T-cell (primary cell): ENCODE results near the gene CEP57L1. TPM values are rescaled to one million over a fixed set of nuclear protein-coding genes. Genes with fewer than 3 reads are reported as not detected.

Experiments
- ATAC-seq, 4 experiments: fragments of 200-7000 bp in 3 of 4; fragments of 150-1000 bp in 1 of 4; cut with Tn5 transposase; replicated peaks in 1 of 4; 1 replicate in 3 of 4; 2 replicates in 1 of 4; pipeline ENCODE4 v1.10.0; 2021; ENCODE audit warnings: moderate library complexity in 3 of 4, mild to moderate bottlenecking in 2 of 4, moderate number of reproducible peaks in 1 of 4
- CTCF ChIA-PET, 2 donors: fragments of 300-600 bp; sonication (Branson Sonifier 250); formaldehyde crosslinking; loops; one replicate each; lab custom pipeline; 2022; ENCODE audit warnings: antibody characterized with exemption in 2 of 2; lab: Charles Lee
- POLR2A ChIA-PET, 2 donors: fragments of 300-600 bp; sonication (Branson Sonifier 250); formaldehyde crosslinking; loops; one replicate each; lab custom pipeline; 2022; ENCODE audit warnings: antibody characterized with exemption in 2 of 2; lab: Charles Lee
- DNase-seq, 35 experiments: peaks; one replicate each; pipeline versions ENCODE4 v3.0.0 to v3.0.0-alpha.2; 2013 to 2023
- H3K27ac ChIP-seq: one replicate; pipeline ENCODE4 v1.5.1; 2013; ENCODE audit warnings: low read length
- H3K27me3 ChIP-seq, 2 experiments: replicated peaks in 1 of 2; 1 replicate in 1 of 2; 2 replicates in 1 of 2; pipeline versions ENCODE4 v1.6.1 to v1.7.0; 2013; ENCODE audit warnings: low read length in 1 of 2, mixed read lengths in 1 of 2; ENCODE audit not compliant: control insufficient read depth in 2 of 2, insufficient read depth in 2 of 2; ENCODE audit errors: extremely low read depth in 1 of 2
- H3K36me3 ChIP-seq, 2 donors: 1 replicate in 1 of 2; 2 replicates in 1 of 2; pipeline versions ENCODE4 v1.6.1 to v1.7.0; 2013; ENCODE audit warnings: low read length in 1 of 2; ENCODE audit not compliant: control insufficient read depth in 2 of 2, insufficient read depth in 1 of 2; ENCODE audit errors: extremely low read depth in 1 of 2
- H3K4me1 ChIP-seq, 2 experiments: 1 replicate in 1 of 2; 2 replicates in 1 of 2; pipeline versions ENCODE4 v1.6.1 to v1.7.0; 2013; ENCODE audit warnings: low read length in 2 of 2, mixed read lengths in 1 of 2; ENCODE audit not compliant: insufficient read depth in 2 of 2, control insufficient read depth in 1 of 2; ENCODE audit errors: extremely low read depth in 1 of 2
- H3K4me3 ChIP-seq, 2 donors: 1 replicate in 1 of 2; 2 replicates in 1 of 2; pipeline versions ENCODE4 v1.5.1 to v1.7.0; 2013; ENCODE audit warnings: mild to moderate bottlenecking in 2 of 2, low read length in 1 of 2, moderate library complexity in 1 of 2; ENCODE audit not compliant: control insufficient read depth in 1 of 2; ENCODE audit errors: extremely low read depth in 1 of 2
- H3K9me3 ChIP-seq: 2 replicates; pipeline ENCODE4 v1.7.0; 2013
- H3K27ac Mint-ChIP-seq, 2 donors: one replicate each; pipeline ENCODE4 v1.8.0; 2020 to 2021; ENCODE audit warnings: mild to moderate bottlenecking in 2 of 2, mixed read lengths in 2 of 2
- H3K27me3 Mint-ChIP-seq, 2 donors: one replicate each; pipeline ENCODE4 v1.8.0; 2021 to 2022; ENCODE audit warnings: mixed read lengths in 2 of 2
- H3K36me3 Mint-ChIP-seq: one replicate; pipeline ENCODE4 v1.8.0; 2021; ENCODE audit warnings: mixed read lengths
- H3K4me1 Mint-ChIP-seq, 3 donors: one replicate each; pipeline ENCODE4 v1.8.0; 2020 to 2022; ENCODE audit warnings: mixed read lengths in 3 of 3, mild to moderate bottlenecking in 1 of 3
- H3K4me3 Mint-ChIP-seq, 3 donors: one replicate each; pipeline ENCODE4 v1.8.0; 2020 to 2022; ENCODE audit warnings: mild to moderate bottlenecking in 3 of 3, mixed read lengths in 3 of 3, moderate library complexity in 3 of 3
- H3K9me3 Mint-ChIP-seq, 3 donors: one replicate each; pipeline ENCODE4 v1.8.0; 2020 to 2022; ENCODE audit warnings: mixed read lengths in 3 of 3
- WGBS: methylation state at CpG from one replicate; pipeline ENCODE4 v1.1.5; 2013; ENCODE audit warnings: missing lambda C conversion rate; ENCODE audit not compliant: insufficient coverage; 5-methylcytosine and 5-hydroxymethylcytosine counted together
- total RNA-seq, 35 experiments: library from RNA in 6 of 35; stranded (reverse) in 6 of 35; fragments of 120-200 nt in 1 of 35; gene quantifications; one replicate each; pipeline versions ENCODE4 v1.2.1 to v1.2.4 and lab custom pipeline; 2013 to 2026

Gene CEP57L1
- total RNA-seq (1 to 10 TPM; 5.2 to 7.9 (median 5.9) TPM), total RNA-seq (lab: John Stamatoyannopoulos, UW) (1.5 to 21.4 (median 9.4) reads per million in 29 experiments)
- 10.6 TPM for total RNA-seq (2013)

- Histone ChIP-seq H3K27ac (peak within 1 kb of the TSS; percentile 98), H3K4me3 (peak within 1 kb of the TSS; percentile 83 to 93), H3K9me3 (no peaks in the 10 kb centered on the region), H3K27me3 (no peaks in the 10 kb centered on the region), H3K4me1 (peaks cover 8 to 28% of the 10 kb centered on the region in 2 experiments), H3K36me3 (peaks cover 0 to 2% of the 10 kb centered on the region in 2 donors)
- H3K27ac Mint-ChIP-seq, result peak within 1 kb of the TSS; percentile 99
- H3K4me3 Mint-ChIP-seq, result peak within 1 kb of the TSS; percentile 89 to 93 (median 90)
- ChIA-PET POLR2A (interaction anchor here in 1 of 2 donors (0.6 to 2.0 kb wide), 6 partner anchors 12 to 537 kb away, joined by 4 to 10 read pairs (median 5); no protein-coding TSS in a partner anchor), CTCF (interaction anchor here (0.6 to 2.2 kb wide), 5 partner anchors 12 to 922 kb away, joined by 3 to 13 read pairs (median 6); partner anchors contain the start of gene CD164 (in 1 of the 2))
- ATAC-seq (peak; percentile 76 to 83 (median 80)), DNase-seq (peak; percentile 84 to 97 (median 94))
- WGBS, result 0% methylated on average over 21 of the region's 49 CpGs
- peaks cover 49 to 59% (median 55%) of the 10 kb centered on the region in 3 donors for H3K4me1 Mint-ChIP-seq
- no peaks in the 10 kb centered on the region for H3K9me3 Mint-ChIP-seq
- no peaks in the 10 kb centered on the region for H3K27me3 Mint-ChIP-seq
- H3K36me3 Mint-ChIP-seq, result peaks cover 6% of the 10 kb centered on the region
Measured at GRCh38 chr6:109095036-109095834, at the start of gene CEP57L1. Gene CEP57L1, plus strand, starts transcription at chr6:109095507. Its CDS starts 49,715 bp downstream, at chr6:109145222.

- Histone ChIP-seq H3K27ac (peak overlapping the region; percentile 1), H3K27me3 (no peaks in the 10 kb centered on the region), H3K36me3 (no peaks in the 10 kb centered on the region), H3K4me1 (peaks cover 0 to 2% of the 10 kb centered on the region in 2 experiments), H3K9me3 (no peaks in the 10 kb centered on the region), H3K4me3 (no peak overlapping the region)
- peaks cover 0 to 5% (median 3%) of the 10 kb centered on the region in 3 donors for H3K9me3 Mint-ChIP-seq
- DNase-seq (no peak), ATAC-seq (no peak)
- WGBS, result no CpG with 5 or more reads among the region's 1 CpG
- peaks cover 16% of the 10 kb centered on the region for H3K36me3 Mint-ChIP-seq
- POLR2A ChIA-PET, result interaction anchor here in 1 of 2 donors (0.8 kb wide), 1 partner anchor 11 kb away, joined by 4 read pairs; no protein-coding TSS in a partner anchor
- H3K27me3 Mint-ChIP-seq, result no peaks in the 10 kb centered on the region
- peaks cover 34 to 44% (median 42%) of the 10 kb centered on the region in 3 donors for H3K4me1 Mint-ChIP-seq
- peak overlapping the region; percentile 72 to 83 for H3K27ac Mint-ChIP-seq
- H3K4me3 Mint-ChIP-seq, result no peak overlapping the region
- CTCF ChIA-PET, result interaction anchor here (0.9 to 1.4 kb wide), 2 partner anchors 12 to 201 kb away, joined by 3 to 4 read pairs; no protein-coding TSS in a partner anchor
Measured at GRCh38 chr6:109048176-109048575, 47.1 kb upstream of the CEP57L1 start.

- Mint-ChIP-seq H3K4me1 (peaks cover 38 to 46% (median 39%) of the 10 kb centered on the region in 3 donors), H3K27me3 (no peaks in the 10 kb centered on the region), H3K27ac (peak overlapping the region; percentile 72 to 83), H3K36me3 (peaks cover 14% of the 10 kb centered on the region), H3K9me3 (peaks cover 0 to 5% (median 3%) of the 10 kb centered on the region in 3 donors), H3K4me3 (no peak overlapping the region)
- ATAC-seq (no peak), DNase-seq (no peak)
- POLR2A ChIA-PET, result interaction anchor here (0.6 to 0.8 kb wide), 3 partner anchors 12 to 1776 kb away, joined by 3 to 5 read pairs (median 4); no protein-coding TSS in a partner anchor
- Histone ChIP-seq H3K27ac (peak overlapping the region; percentile 1), H3K9me3 (no peaks in the 10 kb centered on the region), H3K4me1 (peaks cover 0 to 2% of the 10 kb centered on the region in 2 experiments), H3K36me3 (no peaks in the 10 kb centered on the region), H3K4me3 (no peak overlapping the region), H3K27me3 (no peaks in the 10 kb centered on the region)
- no CpG with 5 or more reads among the region's 3 CpGs for WGBS
- CTCF ChIA-PET, result interaction anchor here (0.6 to 1.4 kb wide), 3 partner anchors 13 to 202 kb away, joined by 3 to 4 read pairs (median 3); no protein-coding TSS in a partner anchor
Measured at GRCh38 chr6:109048670-109049415, 46.5 kb upstream of the CEP57L1 start.

- no CpG with 5 or more reads among the region's 2 CpGs for WGBS
- ATAC-seq (no peak), DNase-seq (no peak)
- H3K27me3 Mint-ChIP-seq, result no peaks in the 10 kb centered on the region
- no peaks in the 10 kb centered on the region for H3K36me3 ChIP-seq
- peaks cover 14% of the 10 kb centered on the region for H3K36me3 Mint-ChIP-seq
- no peak overlapping the region for H3K4me3 Mint-ChIP-seq
- no peaks in the 10 kb centered on the region for H3K9me3 ChIP-seq
- H3K27ac Mint-ChIP-seq, result no peak overlapping the region
- ChIA-PET POLR2A (interaction anchor here (0.6 to 1.0 kb wide), 3 partner anchors 11 to 410 kb away, joined by 3 to 5 read pairs (median 3); no protein-coding TSS in a partner anchor), CTCF (interaction anchor here (0.6 to 0.7 kb wide), 2 partner anchors 10 to 71 kb away, joined by 3 to 5 read pairs; no protein-coding TSS in a partner anchor)
- H3K4me3 ChIP-seq, result no peak overlapping the region
- no peak overlapping the region for H3K27ac ChIP-seq
- peaks cover 0 to 5% (median 3%) of the 10 kb centered on the region in 3 donors for H3K9me3 Mint-ChIP-seq
- no peaks in the 10 kb centered on the region for H3K27me3 ChIP-seq
- H3K4me1 ChIP-seq, result peaks cover 0 to 2% of the 10 kb centered on the region in 2 experiments
- peaks cover 36 to 46% (median 39%) of the 10 kb centered on the region in 3 donors for H3K4me1 Mint-ChIP-seq
Measured at GRCh38 chr6:109050012-109050411, 45.3 kb upstream of the CEP57L1 start.

GRCh38 chr6:109050447-109051102, 44.7 kb upstream of the CEP57L1 start:
- no peaks in the 10 kb centered on the region for H3K9me3 ChIP-seq
- no peak overlapping the region for H3K4me3 ChIP-seq
- ChIA-PET CTCF (interaction anchor here (0.6 to 1.8 kb wide), 4 partner anchors 9 to 44 kb away, joined by 3 to 5 read pairs (median 3); no protein-coding TSS in a partner anchor), POLR2A (interaction anchor here (0.6 to 1.0 kb wide), 3 partner anchors 12 to 176 kb away, joined by 3 to 5 read pairs (median 3); no protein-coding TSS in a partner anchor)
- no peaks in the 10 kb centered on the region for H3K36me3 ChIP-seq
- Mint-ChIP-seq H3K36me3 (peaks cover 14% of the 10 kb centered on the region), H3K4me3 (no peak overlapping the region), H3K27ac (peak overlapping the region in 1 of 2 donors; percentile 11), H3K4me1 (peaks cover 32 to 42% (median 39%) of the 10 kb centered on the region in 3 donors), H3K27me3 (no peaks in the 10 kb centered on the region), H3K9me3 (peaks cover 0 to 5% (median 3%) of the 10 kb centered on the region in 3 donors)
- no peaks in the 10 kb centered on the region for H3K27me3 ChIP-seq
- ATAC-seq (no peak), DNase-seq (no peak)
- H3K4me1 ChIP-seq, result peaks cover 0 to 2% of the 10 kb centered on the region in 2 experiments
- WGBS, result no CpG with 5 or more reads among the region's 1 CpG
- H3K27ac ChIP-seq, result no peak overlapping the region
